GM18861 (cell line): ENCODE data around the gene CCSER2.
A peak's percentile ranks its signal among the peaks of the same experiment; 100 is the strongest.
"Not testable (repeated sequence)": the region's sequence is repeated elsewhere in the genome, so short reads cannot be mapped to it uniquely, and the experiment has no call there.

Experiments used
- ATAC-seq: cut with Tn5 transposase; IDR thresholded peaks from one replicate; pipeline ENCODE4 v1.9.1; 2021; ENCODE audit not compliant: unreplicated experiment

The CCSER2 gene

DNA sequence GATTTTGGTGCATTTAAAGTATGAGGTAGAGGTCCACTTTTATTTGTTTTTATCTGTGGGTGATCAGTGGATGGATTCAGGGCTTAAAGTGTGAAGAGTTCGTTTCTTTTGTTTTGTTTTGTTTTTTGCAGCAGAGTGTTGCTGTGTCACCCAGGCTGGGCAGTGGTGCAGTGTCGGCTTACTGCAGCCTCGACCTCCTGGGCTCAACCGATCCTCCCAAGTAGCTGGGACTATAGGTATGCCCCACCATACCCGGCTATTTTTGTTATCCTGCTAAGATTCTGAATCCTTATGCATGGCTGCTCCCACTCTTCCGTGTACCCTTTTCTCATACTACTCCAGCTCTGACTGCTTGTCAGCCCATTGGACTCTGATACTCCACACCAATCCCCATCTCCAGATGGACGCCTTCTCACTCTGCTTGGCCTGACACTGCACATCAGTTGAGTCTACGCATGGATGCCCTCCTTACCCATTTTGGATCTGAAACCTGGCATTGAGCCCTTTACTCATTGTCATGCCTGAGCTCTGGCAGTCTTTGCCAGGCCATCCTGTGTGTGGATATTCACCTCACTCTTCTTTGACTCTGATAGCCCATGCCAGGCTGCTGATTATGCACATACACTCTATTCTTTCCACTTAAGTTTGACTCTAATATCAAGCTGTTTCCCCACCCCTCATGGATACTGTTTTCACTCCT is 119.5 kb downstream of the CCSER2 start:
- no peak for ATAC-seq

DNA sequence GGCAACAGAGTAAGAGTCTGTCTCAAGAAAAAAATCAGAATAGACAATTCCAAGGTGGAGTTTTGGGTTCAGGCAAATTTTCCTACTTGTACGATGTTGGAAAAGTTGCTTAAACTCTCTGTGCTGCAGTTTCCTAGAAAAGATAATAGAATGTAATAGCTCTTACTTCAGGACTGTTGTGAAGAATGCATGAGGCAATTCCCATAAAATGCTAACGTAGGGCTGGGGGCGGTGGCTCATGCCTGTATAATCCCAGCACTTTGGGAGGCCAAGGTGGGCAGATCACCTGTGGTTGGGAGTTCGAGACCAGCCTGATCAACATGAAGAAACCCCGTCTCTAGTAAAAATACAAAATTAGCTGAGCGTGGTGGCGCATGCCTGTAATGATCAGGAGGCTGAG is 121.0 kb downstream of the CCSER2 start:
- not testable (repeated sequence) for ATAC-seq

DNA sequence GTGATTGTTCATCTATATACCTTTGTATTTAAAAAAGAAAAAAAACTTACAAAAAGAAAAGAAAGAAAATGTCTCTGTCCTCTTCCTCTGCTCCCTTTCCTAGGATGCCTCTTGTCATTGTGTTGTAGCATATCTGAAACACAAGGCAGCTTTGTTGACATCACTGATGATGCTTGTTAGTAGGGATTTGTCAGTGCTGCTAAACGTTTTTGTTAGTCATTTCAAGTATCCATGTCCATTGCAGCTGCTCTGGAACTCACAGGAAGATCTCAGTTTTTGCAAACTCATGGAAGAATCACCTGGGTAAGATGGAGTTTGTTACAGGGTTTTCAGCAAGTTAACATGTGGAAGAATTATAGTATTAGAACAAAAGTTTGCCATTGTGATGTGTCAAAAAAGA is 123.6 kb downstream of the CCSER2 start:
- ATAC-seq = no peak

DNA sequence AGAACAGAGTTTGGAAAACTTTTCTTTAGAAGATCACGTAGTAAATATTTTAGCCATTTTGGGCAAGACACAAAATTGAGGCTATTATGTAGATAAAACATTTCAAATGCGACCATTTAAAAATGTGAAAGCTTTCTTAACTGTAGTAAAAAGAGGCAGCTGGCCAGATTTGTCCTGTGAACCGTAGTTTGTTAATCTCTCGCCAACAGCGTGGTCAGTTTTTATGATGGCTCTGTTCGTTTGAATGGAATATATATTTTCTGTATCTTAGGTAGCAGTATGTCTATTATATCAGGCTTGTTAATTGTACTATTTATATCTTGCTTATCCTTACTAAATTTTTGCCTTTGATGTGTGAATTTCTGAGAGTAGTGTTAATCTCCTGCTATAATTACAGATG is 124.9 kb downstream of the CCSER2 start:
- ATAC-seq = no peak

DNA sequence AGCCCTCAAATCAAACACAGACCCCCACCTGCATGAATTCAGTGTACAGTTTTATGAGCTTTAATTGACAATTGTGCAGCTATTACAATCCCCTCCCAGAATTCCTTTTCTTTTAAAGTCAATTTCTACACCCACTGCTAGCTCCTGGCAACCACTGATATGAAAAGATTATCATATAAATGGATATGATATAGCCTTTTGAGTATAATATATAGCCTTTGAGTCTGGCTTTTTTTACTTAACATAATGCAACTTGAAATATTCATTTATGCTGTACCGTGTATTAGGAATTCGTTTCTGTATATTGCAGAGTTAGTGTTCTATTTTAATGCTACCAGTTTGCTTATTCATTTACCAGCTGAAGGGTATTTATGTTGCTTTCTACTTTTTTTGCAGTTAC is 127.7 kb downstream of the CCSER2 start:
- ATAC-seq = no peak

DNA sequence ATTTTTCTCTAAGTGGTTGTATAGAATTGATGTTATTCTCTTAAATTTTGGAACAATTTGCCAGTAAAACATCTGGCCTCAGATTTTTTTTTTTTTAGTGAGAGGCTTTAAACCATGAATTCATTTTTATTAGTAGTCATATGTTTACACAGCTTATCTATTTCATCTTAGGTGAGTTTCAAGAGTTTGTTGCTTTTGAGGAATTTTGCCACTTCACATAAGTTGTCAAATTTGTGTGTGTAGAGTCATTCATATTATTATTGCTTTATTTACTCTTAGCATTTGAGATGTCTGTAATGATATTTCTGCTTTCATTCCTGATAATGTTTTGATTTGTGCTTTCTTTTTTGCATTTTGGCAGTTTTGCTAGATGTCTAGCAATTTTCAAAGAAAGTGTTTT is 132.1 kb downstream of the CCSER2 start:
- no peak for ATAC-seq

DNA sequence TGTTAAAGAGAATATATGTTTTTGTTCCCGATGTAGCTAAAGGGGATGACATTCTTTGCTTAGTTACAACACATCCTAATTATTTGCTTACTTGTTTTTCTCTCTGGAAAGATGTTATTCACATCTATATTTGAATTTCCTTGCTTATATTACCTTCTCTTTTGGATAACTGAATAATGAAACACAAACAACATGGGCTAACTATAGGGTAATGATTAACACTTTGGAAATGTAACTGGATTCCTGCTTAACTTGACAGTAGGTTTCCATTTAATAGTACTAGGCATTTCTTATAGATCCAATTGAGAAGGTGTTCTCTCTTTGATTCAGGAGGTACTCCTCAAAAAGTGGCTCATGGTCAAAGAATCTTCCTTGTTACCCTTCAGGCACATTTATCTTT is 141.1 kb downstream of the CCSER2 start:
- ATAC-seq = no peak

DNA sequence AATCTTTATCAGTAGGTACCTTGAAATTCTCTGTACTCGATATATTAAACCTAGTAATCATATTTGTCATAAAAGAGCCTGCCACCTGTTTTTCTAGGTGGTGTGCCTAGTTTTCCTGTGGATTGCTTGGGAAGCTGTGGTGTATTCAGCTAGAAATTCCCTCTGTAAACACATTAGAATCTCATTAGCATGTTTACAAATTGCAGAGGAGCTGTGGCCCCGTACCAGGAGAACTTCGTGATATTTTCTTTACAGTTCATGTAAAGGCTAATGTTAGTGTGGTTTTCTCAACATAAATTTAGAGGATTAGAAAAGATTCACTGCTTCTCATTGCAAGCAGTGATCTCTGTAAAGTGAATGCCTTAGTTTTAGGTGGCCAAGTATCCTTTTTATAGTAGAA is 144.7 kb downstream of the CCSER2 start:
- ATAC-seq = no peak

DNA sequence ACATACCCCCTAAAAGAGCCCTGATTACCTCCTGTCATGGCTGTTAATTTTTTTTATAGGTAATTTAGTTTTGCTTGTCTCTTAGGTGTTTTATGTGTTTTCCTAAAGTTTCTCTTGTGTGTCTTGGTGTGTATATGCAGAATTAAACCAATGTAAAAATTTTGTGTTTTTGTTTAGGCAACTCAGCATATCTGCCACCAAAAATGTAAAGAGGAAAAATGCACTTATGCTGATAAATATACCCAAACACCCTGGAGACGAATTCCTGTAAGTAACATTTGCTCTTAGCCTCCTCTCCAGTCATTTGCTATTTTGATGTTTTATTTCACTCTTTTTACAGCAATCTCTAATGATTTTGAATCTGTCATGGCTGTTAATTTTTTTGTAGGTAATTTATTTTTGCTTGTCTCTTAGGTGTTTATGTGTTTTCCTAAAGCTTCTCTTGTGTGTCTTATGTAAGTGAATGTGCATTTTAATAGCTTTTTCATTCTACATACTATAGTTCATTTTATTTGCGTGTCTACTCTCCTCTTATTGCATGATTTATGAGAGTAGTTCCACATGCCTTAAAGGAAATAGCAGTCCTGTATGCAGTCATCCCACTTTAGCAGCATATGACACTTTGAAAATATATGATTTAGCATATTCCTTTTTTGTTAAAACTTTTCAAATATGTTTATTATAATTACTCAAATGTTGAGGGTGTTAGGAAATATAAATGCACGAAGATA is 149.2 kb downstream of the CCSER2 start:
- no peak for ATAC-seq

DNA sequence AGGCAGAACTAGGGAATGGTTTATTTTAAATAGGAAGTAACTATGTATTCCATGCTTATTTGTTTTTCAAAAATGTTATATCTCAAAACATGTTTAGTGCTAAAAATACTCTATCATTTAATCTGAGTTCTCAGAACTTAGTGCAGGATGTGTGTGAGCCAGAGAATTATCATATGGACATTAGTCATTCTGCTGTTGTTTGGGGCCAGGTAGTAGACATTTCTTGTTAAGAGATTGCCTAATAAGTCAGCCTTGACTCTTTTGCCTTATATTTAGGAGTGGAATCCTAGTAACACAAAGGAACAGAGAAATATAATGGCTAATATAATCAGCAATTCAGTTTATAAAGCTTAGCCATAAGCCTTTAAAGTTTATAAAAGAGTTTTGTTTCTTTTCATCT is 149.8 kb downstream of the CCSER2 start:
- no peak for ATAC-seq

DNA sequence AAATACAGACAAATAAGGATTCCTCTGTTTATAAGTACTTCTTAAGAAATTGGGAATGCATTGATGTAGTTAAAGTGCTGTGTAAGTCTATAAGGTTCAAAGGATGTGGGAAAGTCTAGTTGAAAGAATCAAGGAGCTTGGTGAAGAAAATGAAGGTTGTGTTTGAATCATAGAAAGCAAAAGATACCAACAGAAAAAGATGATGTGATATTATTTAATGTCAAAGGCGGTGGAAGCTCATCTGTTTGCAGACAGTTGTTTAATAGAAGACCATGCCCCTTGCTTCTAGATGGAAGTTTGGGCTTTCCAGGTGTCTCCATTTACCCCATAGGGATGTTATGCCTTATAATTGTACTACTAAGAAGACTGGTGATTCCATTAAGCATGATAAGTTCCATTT is 150.3 kb downstream of the CCSER2 start:
- ATAC-seq = no peak

DNA sequence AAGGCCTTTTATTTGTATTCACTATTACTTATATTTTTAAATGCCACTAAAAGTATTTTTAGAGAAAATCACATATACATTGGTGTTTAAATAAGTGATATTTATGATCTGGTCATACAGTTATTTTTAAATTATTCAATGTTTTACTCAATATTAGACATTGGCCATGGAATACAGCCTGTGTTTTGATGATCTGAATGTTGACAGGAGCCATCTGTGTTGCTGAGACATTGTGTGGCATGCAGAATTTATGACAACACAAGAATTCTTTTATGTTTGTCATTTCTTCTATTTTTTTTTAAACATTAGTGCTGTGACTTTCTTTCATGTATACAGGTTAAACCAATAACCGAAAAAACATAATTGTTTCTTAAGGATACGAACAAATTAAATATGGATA is 156.2 kb downstream of the CCSER2 start:
- ATAC-seq = no peak

DNA sequence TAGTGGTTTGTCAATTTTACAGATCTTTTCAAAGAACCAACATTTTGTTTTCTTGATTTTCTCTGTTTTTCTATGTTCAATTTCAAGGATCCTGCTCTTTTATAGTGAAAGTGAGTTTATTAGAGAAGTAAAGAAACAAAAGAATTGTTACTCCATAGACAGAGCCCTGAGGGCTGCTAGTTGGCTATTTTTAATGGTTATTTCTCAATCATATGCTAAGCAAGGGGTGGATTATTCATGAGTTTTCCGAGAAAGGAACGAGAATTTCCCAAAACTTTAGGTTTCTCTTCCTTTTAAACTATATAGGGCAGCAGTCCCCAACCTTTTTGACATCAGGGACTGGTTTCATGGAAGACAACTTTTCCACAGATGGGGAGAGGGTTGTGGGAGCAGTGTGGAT is 165.0 kb downstream of the CCSER2 start:
- no peak for ATAC-seq

DNA sequence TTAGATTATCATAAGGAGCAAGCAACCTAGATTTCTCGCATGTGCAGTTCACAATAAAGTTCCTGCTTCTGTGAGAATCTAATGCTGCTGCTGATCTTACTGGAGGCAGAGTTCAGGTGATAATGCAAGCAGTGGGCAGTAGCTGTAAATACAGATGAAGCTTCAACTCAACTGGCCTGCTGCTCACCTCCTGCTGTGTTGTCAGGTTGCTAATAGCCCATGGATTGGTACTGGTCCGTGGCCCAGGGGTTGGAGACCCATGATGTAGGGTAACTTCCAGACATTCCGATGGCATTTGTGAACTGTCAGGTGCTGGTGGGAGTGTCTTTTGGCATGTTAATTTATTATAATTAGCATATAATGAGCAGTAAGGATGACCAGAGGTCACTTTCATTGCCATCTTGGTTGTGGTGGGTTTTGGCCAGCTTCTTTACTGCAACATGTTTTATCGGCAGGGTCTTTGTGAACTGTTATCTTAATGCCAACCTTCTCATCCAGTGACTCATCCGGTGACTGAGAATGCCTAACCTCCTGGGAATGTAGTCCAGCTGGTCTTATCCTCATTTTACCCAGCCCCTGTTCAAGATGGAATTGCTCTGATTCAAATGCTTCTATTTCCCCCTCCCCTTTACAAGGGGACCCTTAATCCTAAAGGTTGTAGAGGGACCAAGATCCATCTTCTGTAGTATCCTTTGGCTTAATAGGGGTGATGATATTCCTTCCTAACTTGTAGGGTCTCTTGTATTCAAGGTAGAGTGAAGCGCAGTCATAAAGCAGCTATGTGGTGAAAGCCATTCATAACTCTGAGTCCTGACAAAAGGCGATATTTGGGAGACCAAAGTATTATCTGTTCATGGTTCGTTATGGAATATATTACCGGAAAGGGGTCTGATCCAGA is 165.8 kb downstream of the CCSER2 start:
- ATAC-seq = no peak

DNA sequence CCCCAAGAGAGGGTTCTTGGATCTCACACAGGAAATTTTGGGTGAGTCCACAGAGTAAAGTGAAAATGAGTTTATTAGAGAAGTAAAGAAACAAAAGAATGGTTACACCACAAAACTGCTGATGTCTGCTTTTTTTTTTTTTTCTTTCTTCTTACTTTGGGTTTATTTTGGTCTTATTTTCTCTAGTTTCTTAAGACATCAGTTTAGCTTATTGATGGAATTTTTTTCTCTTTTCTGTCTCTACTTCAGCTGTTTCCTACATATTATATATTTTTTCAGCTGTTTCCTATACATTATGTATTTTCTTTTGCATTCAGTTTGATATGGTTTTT is 166.4 kb downstream of the CCSER2 start:
- ATAC-seq = no peak

DNA sequence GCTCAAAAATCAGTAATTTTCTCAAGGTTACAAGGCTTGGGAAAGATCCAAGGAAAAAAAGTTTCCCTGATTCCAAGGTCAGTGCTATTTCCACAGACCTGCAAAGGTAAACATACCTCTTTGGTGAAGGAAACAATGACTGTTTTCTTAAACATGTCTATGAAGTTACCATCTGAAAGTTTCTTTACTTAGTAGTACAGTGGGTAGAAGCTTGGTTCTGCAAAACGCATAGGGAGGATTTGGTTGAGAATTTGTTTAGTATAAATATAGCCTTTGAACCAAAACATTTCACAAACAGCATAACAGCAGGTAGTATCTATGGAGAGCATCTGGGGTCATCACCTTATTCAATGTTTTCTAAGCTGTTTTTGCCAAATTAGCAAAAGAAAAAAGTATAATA is 169.6 kb downstream of the CCSER2 start:
- ATAC-seq = no peak

DNA sequence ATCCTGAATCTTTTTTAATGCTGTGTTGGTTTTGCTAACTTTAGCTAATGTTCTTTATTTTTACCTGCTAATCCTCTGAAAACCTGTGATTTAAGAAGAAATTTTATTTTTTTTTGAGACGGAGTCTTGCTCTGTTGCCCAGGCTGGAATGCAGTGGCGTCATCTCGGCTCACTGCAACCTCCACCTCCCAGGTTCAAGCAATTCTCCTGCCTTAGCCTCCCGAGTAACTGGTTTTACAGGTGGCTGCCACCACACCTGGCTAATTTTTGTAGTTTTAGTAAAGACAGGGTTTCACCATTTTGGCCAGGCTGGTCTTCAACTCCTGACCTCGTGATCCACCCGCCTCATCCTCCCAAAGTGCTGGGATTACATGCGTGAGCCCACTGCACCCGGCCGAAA is 170.7 kb downstream of the CCSER2 start:
- ATAC-seq = not testable (repeated sequence)

DNA sequence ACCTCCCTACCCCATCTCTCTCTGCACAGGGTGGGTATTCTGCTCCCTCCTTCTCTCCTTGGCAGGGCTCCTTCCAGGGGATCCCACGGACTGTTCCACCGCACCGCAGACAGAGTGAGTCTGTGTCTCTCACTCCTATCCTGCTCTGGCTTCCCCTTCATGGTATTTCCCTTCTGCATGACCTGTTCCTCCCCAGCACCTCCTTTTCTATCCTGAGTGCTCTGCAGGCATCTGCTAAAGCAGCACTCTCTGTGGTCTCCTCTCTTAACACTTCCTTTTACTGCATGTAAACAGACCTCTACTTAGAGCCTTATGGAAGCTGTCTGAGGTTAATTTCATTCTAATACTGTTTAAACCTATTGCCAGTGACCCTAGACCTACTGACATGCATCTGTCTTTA is 171.5 kb downstream of the CCSER2 start:
- peak; percentile 59 for ATAC-seq

DNA sequence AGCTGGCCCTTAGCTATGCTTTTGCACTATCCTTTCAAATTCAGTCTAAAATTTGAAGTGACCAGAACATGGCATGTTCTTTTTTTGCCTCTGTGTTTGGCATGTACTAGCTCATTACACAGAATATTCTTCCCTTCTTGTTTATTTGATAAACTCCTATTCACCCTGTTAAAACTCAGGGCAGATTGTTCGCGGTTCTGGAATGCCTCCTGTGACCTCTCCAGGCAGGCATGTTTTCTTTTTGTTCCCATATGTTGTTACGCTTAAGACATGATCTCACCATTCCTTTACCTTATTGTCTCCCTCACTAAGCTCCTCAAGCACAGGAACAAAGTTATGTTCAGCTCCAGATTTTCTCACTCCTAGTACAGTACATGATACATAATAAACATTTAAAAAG is 181.7 kb downstream of the CCSER2 start:
- ATAC-seq = no peak

DNA sequence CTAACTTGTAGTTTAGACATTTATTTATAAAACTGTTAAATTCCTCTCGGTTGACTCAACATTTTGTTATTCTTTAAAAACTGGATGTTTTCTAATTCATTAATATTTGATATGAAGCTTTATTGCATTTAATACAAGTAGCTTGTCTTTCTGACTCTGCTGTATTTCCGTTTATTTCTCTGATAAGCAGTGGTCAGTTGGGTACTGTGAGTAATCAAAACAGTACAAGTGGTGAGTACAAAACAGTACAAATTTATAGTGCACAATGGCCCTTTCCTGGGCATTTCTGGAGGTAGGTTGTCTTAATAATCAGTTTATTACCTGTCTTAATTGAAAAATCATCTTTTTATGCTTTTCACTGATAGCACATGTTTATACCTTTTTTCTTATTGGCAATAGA is 182.7 kb downstream of the CCSER2 start:
- ATAC-seq = no peak

DNA sequence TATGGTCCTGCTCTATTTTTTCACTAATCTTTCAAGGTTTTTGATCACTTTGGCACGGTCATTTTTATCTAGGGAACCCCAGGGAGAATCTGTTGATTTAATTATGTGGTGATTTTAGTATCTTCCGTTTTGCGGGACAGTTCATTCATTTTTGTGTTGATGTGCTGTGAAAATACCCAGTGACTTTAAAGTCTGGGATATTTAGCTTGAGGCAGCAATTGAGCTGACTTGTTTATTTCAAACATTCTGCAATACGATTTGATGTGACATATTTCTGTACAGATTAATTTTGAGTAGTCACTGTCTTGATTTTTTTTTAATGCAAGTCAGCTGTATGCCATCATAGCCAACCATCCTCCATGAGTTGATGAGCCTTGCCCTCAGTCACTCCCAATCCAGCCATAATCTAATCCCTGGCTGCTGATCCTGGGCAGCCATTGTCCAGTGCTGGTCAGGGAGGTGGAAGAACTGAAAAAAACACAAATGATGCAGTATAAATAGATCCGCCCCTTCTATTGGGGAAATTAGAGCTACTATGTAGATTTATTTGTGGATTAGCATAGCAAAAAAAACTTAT is 183.4 kb downstream of the CCSER2 start:
- ATAC-seq = no peak

DNA sequence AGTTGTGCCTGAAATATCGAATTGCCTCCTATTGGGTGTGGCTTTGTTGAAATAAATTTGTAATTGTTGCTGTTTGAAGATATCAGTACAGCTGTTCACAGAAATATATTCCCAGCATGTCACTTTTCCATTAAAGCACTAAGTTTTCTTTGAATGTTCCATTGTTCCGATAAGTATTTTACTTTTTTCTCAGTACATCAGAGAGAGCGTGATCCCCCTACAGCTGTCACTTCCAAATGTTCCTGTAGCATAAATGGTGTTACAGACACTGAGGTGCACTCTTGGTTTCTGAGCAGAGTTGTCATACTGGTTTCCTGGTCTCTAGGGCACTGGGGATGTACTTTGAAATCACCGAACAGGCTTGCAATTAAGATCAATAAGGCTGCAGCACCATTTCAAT is 189.2 kb downstream of the CCSER2 start:
- no peak for ATAC-seq
